Left lung (tissue), 10 donors: ENCODE data around the gene NPC2. TPM values are rescaled to one million over a fixed set of nuclear protein-coding genes. Genes with fewer than 3 reads are reported as not detected.
A peak's percentile ranks its signal among the peaks of the same experiment; 100 is the strongest.

Experiments
- ATAC-seq: fragments of 200-7000 bp; cut with Tn5 transposase; one replicate; pipeline ENCODE4 v1.9.1; 2020; ENCODE audit warnings: moderate library complexity
- DNase-seq, 4 donors: peaks; one replicate each; pipeline ENCODE4 v3.0.0-alpha.2; 2013 to 2020
- H3K27ac ChIP-seq, 2 donors: fragments of 200-600 bp; sonication (generic) in 1 of 2; one replicate each; pipeline versions ENCODE4 v1.5.0 to v1.8.0; 2020 to 2021
- H3K27me3 ChIP-seq, 2 donors: fragments of 200-600 bp; sonication (generic) in 1 of 2; one replicate each; pipeline versions ENCODE4 v1.5.0 to v1.8.0; 2020 to 2021
- H3K36me3 ChIP-seq, 2 donors: fragments of 200-600 bp; sonication (generic) in 1 of 2; one replicate each; pipeline versions ENCODE4 v1.5.0 to v1.8.0; 2020 to 2021
- H3K4me1 ChIP-seq, 2 donors: fragments of 200-600 bp; one replicate each; pipeline ENCODE4 v1.8.0; 2021
- H3K4me3 ChIP-seq, 2 donors: fragments of 200-600 bp; sonication (generic) in 1 of 2; one replicate each; pipeline versions ENCODE4 v1.5.0 to v1.8.0; 2020 to 2021; ENCODE audit warnings: mild to moderate bottlenecking in 1 of 2
- H3K9me3 ChIP-seq, 2 donors: fragments of 200-600 bp; sonication (generic) in 1 of 2; one replicate each; pipeline versions ENCODE4 v1.5.0 to v1.8.0; 2020 to 2021
- CTCF ChIP-seq, 2 donors: fragments of 200-600 bp; sonication (generic) in 1 of 2; IDR thresholded peaks; one replicate each; pipeline versions ENCODE4 v1.5.0 to v1.8.0; 2021; ENCODE audit warnings: antibody characterized with exemption in 2 of 2
- intact Hi-C, 2 donors: fragments of 100-400 bp; cut with DNase I; formaldehyde crosslinking; loops; one replicate each; pipeline versions ENCODE4 v1.11.2 to v1.14.2; 2022
- polyA plus RNA-seq, 6 donors: library from polyadenylated mRNA; unstranded; fragments of 120-200 nt; gene quantifications; one replicate each; pipeline ENCODE4 v1.2.1, GENCODE V29; 2013; ENCODE audit not compliant: insufficient read length in 6 of 6
- total RNA-seq, 2 donors: library from RNA; stranded (reverse); fragmentation: NEBNext Ultra II Directional; extraction: Animal tissue kit (Norgen Biotek cat#: 25700); gene quantifications; one replicate each; pipeline ENCODE4 v1.2.1, GENCODE V29; 2021
- donor health status: DM: no; HTN: yes; CAD: no.
- donor health status: DM: no; HTN: no; CAD: no.

The NPC2 gene
- total and polyA plus RNA-seq, 8 donors = 776 to 1,413 (median 995) TPM

DNA sequence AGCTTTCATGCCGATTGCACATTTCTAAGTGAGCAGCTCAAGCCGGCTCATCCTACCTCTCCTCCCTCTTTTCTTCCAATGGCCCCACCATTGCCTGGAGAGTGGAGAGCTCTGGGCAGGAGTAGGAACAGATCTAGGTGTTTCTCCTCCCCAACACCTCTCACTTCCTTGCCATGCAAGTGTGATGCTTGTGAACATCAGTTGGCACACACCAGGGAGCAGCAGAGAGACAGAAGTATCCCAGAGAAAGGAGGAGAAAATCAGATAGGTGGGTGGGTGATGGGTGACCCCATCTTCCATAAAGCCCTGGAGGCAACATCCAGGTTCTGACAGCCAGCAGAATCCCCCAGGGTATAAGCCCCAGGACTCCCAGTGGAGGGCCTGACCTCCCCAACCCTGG lies 27.8 kb downstream of the NPC2 start:
- H3K4me3 ChIP-seq = no peak overlapping the region
- H3K36me3 ChIP-seq = peaks cover 0 to 11% of the 10 kb centered on the region in 2 donors
- ATAC-seq (no peak), DNase-seq (no peak)
- no peaks in the 10 kb centered on the region for H3K9me3 ChIP-seq
- no peak overlapping the region for H3K27ac ChIP-seq
- TF ChIP-seq CTCF (IDR thresholded peaks at IDR 0.05) = no peak
- H3K4me1 ChIP-seq = peaks cover 0 to 10% of the 10 kb centered on the region in 2 donors
- intact Hi-C loops = no loop called here
- H3K27me3 ChIP-seq = no peaks in the 10 kb centered on the region

DNA sequence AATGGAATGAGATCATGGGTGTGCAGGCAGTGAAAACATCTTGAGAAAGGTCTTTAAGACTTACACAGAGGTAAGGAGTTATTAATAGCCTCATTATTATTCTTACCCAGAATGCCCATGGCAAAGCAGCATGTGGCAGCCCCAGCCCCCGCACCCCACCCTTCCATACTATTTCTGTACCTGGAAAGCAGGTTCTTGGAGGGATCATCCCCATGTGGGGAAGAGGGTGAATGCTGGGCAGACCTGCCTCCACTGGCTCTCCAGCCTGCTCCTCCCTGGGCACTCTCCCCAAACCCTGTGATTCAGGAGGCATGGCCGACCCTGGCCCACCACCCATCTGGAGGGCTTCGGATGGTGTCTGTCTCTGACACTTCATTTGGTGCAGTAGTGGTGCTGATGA lies 28.3 kb downstream of the NPC2 start:
- Histone ChIP-seq H3K27ac (no peak overlapping the region), H3K4me3 (no peak overlapping the region), H3K36me3 (peaks cover 0 to 5% of the 10 kb centered on the region in 2 donors), H3K4me1 (peaks cover 0 to 5% of the 10 kb centered on the region in 2 donors), H3K9me3 (no peaks in the 10 kb centered on the region), H3K27me3 (no peaks in the 10 kb centered on the region)
- no peak for ATAC-seq
- no peak for DNase-seq
- TF ChIP-seq CTCF (IDR thresholded peaks at IDR 0.05) = no peak
- intact Hi-C loops = no loop called here

GRCh38 chr14:74463697-74464096 lies 29.4 kb downstream of the NPC2 start:
- no peak overlapping the region for H3K27ac ChIP-seq
- intact Hi-C loops = no loop called here
- ATAC-seq (no peak), DNase-seq (no peak)
- H3K9me3 ChIP-seq = no peaks in the 10 kb centered on the region
- H3K36me3 ChIP-seq = no peaks in the 10 kb centered on the region
- no peak for TF ChIP-seq CTCF (IDR thresholded peaks at IDR 0.05)
- no peaks in the 10 kb centered on the region for H3K4me1 ChIP-seq
- H3K4me3 ChIP-seq = no peak overlapping the region
- no peaks in the 10 kb centered on the region for H3K27me3 ChIP-seq

GRCh38 chr14:74462993-74463392 lies 30.1 kb downstream of the NPC2 start:
- TF ChIP-seq CTCF (IDR thresholded peaks at IDR 0.05) = no peak
- H3K36me3 ChIP-seq = no peaks in the 10 kb centered on the region
- H3K9me3 ChIP-seq = no peaks in the 10 kb centered on the region
- H3K27ac ChIP-seq = no peak overlapping the region
- H3K27me3 ChIP-seq = no peaks in the 10 kb centered on the region
- H3K4me1 ChIP-seq = no peaks in the 10 kb centered on the region
- DNase-seq (no peak), ATAC-seq (peak; percentile 83)
- no peak overlapping the region for H3K4me3 ChIP-seq
- intact Hi-C loops = no loop called here

GRCh38 chr14:74459976-74460375 lies 33.1 kb downstream of the NPC2 start:
- H3K36me3 ChIP-seq = no peaks in the 10 kb centered on the region
- no peak for TF ChIP-seq CTCF (IDR thresholded peaks at IDR 0.05)
- H3K27me3 ChIP-seq = no peaks in the 10 kb centered on the region
- H3K4me1 ChIP-seq = no peaks in the 10 kb centered on the region
- H3K27ac ChIP-seq = no peak overlapping the region
- DNase-seq = no peak
- intact Hi-C loops = no loop called here
- no peak for ATAC-seq
- no peak overlapping the region for H3K4me3 ChIP-seq
- H3K9me3 ChIP-seq = no peaks in the 10 kb centered on the region
